ENCODE results near the gene GMPR2. TPM values are rescaled to one million over a fixed set of nuclear protein-coding genes. Genes with fewer than 3 reads are reported as not detected.

The GMPR2 gene
- total RNA-seq, 1 donor = 31.1 TPM

DNA sequence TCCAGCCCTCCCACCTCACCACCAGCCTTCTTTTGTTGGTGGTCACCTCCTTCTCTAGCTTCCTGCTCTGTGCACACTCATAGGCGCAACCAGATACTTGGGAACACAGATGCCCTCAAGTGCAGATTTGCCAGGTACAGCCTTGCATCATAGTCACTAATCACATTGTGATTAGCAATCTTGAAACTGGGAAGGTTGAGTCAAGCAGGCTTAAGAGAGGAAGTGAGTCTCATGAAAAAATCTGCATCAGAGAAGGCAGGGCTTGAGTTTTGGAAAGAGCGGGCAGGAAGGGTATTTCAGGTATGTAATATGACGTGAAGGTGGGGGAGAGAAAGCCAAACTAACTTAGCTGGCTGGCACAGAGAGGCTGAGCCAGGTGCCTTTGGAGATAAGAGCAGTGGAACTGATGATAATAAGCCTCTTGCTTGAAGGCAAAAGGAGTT, 41.4 kb downstream of the GMPR2 start:
- Histone ChIP-seq H3K4me1 (ENCODE audit: insufficient read depth, low read length) (peaks cover 82% of the 10 kb centered on the region), H3K9me3 (ENCODE audit: low read depth, low read length) (no peaks in the 10 kb centered on the region), H3K4me3 (ENCODE audit: low read length) (no peak overlapping the region), H3K27me3 (ENCODE audit: insufficient read depth, low read length) (no peaks in the 10 kb centered on the region)

DNA sequence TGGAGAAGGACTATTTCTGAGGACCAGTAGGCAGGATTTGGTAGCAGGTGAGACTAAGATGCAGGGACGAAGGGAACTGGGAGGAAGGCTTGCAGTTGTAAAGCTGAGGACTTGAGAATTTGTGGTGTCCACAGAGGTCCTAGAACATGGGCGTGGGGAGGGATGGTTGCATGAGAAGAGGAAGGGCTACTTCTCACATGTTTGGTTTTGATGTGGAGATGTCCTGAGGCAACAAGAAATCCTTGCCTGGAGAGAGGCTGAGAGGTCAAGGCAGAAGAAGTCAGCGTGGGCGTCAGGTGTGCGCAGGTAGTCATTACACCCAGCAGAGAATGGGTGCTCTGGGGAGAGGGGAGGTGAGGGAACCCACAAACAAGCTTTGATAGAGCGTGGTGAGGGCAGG, 44.3 kb downstream of the GMPR2 start:
- Histone ChIP-seq H3K4me3 (ENCODE audit: low read length) (no peak overlapping the region), H3K27me3 (ENCODE audit: insufficient read depth, low read length) (no peaks in the 10 kb centered on the region), H3K4me1 (ENCODE audit: insufficient read depth, low read length) (peaks cover 100% of the 10 kb centered on the region), H3K9me3 (ENCODE audit: low read depth, low read length) (no peaks in the 10 kb centered on the region)

DNA sequence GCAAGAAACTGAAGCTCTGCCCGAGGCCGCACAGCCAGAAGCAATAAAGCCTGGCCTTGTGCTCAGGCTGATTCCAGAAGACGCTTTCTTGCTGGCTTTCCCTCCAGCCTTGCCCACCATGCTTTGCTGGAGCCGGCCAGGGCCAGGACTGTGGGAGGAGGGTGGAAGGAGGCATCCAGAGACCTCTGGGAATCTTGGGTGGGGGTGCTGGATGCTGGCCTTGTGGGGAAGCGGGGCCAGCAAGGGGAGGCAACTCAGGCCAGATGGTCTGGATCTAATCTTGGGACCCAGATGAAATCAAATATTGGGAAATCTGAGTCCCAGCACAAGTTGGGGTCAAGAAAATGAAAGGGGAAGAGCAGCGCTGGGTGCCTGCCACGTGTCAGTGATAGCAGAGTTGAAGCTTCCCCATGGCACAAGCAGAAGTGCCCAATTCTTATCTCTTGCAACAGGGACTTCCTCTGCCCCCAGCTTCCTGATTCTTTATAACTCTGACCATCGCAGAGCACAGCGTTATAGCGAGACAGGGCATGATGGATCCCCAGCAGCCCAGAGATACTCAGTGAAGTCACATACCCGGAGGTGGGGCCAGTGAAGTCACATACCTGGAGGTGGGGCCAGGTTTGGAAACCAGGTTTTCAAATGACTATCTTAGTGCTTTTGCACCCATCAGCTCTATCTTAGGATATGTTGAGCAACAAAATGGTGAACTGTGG, 45.0 kb downstream of the GMPR2 start:
- H3K27me3 ChIP-seq (ENCODE audit: insufficient read depth, low read length) = no peaks in the 10 kb centered on the region
- H3K9me3 ChIP-seq (ENCODE audit: low read depth, low read length) = no peaks in the 10 kb centered on the region
- no peak overlapping the region for H3K4me3 ChIP-seq (ENCODE audit: low read length)
- H3K4me1 ChIP-seq (ENCODE audit: insufficient read depth, low read length) = peaks cover 100% of the 10 kb centered on the region

DNA sequence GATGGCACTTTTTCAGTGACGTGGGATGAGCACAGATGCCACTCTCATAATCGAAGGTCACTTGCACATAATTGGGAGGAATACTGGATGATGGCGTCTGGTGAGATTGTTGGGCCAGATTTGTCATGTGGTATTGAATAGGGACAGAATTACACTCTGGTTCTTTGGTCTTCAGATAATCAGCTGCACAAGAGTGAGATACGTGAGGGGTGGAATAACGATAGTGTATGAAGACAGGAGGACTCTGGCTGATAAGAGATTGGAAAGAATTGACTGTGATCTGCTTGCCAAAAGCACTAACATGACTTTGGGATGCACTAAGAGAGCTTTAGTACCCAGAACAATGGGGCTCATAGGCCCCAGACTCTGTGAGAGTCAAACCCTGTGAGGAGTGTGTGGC, 45.7 kb downstream of the GMPR2 start:
- Histone ChIP-seq H3K27me3 (ENCODE audit: insufficient read depth, low read length) (no peaks in the 10 kb centered on the region), H3K9me3 (ENCODE audit: low read depth, low read length) (no peaks in the 10 kb centered on the region), H3K4me3 (ENCODE audit: low read length) (no peak overlapping the region), H3K4me1 (ENCODE audit: insufficient read depth, low read length) (peaks cover 94% of the 10 kb centered on the region)

DNA sequence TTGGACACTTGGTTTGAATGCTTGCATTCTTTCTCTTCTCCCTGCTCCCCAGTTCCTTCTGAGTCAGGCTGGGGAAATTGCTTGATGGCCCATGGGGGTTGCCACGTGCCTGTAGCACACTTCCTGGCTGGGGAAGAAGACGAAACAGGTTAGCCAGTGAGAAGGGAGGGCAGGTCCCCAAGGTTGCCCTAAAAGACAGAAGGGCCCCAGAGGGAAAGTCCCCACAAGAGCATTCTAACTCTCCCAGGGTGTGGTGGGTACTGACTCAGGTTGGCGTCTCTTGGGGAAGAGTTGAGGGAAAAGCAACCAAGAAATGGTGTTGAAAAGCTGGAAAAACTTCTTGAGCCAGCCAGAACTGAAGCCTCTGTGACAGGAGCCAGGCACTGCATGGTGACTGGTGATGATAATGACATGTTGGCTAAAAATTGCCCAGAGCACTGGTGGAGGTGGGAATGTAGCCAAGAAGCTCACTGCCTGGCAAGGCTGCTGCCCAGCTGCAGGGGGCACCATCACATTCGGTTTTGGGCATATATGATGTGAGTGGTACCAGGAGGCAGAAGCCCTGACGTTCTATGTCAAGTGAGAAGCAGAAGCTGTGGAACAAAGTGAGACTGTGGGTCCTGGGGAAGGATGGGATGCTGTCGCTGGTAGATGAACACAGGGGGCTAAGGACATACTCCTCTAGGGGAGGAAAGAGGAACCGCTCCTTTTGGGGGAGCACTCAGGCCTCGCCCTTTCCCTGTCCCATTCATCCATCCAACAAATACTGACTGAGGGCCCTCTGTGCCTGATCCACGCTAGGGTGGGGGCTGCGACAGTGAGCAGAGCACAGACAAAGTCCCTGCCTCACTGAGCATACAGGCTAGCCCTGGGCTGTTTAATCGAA, 46.8 kb downstream of the GMPR2 start:
- Histone ChIP-seq H3K4me1 (ENCODE audit: insufficient read depth, low read length) (peaks cover 82% of the 10 kb centered on the region), H3K9me3 (ENCODE audit: low read depth, low read length) (no peaks in the 10 kb centered on the region), H3K4me3 (ENCODE audit: low read length) (no peak overlapping the region), H3K27me3 (ENCODE audit: insufficient read depth, low read length) (no peaks in the 10 kb centered on the region)

DNA sequence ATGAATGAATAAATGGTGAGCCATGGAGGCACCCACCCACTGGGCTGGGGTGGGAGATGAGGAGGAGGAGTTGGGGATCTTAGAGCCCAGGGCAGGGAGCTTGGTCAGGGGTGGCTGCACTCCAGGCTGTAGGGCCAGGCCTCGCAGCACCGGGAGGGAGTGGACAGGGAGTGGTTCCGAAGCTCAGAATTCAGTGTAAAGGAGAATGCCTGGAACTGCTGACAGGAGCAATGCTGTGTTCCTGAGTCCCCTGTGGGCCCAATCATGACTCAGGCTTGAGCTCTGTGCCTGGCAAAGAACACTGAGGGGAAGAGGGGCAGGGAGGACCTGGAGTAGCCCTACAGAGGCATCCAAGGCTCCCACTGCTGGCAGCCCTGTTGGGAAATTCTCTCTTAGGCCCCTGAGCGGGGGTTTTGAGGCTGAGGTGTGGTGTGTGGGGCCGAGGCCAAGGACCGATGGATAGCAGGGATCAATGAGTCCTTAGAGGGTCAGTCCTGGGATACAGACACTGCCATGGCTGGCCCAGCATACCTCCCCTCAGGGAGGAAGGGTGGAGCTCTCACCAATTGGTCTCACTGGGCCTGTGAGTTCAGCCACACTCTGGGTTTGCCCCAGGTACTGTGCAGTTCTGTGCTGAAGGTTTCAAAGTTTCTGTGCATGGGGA, 48.2 kb downstream of the GMPR2 start:
- H3K4me1 ChIP-seq (ENCODE audit: insufficient read depth, low read length) = peaks cover 69% of the 10 kb centered on the region
- no peak overlapping the region for H3K4me3 ChIP-seq (ENCODE audit: low read length)
- no peaks in the 10 kb centered on the region for H3K27me3 ChIP-seq (ENCODE audit: insufficient read depth, low read length)
- no peaks in the 10 kb centered on the region for H3K9me3 ChIP-seq (ENCODE audit: low read depth, low read length)

DNA sequence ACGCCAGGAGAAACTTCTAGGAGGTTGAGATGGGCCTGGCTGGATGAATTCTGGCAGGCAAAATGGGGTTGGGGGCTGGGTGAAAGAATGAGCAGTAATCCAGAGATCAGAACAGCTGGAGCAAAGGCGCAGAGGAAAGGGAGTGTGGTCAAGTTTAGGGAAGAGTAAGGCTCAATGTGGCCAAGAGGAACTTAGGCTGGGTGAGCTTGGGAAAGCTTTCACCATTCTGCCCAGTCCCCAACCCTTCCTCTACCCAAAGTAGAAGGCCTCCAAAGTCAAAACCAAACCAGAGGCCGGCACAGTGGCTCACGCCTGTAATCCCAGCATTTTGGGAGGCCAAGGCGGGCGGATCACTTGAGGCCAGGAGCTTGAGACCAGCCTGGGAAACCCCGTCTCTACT, 48.9 kb downstream of the GMPR2 start:
- peaks cover 62% of the 10 kb centered on the region for H3K4me1 ChIP-seq (ENCODE audit: insufficient read depth, low read length)
- no peak overlapping the region for H3K4me3 ChIP-seq (ENCODE audit: low read length)
- H3K27me3 ChIP-seq (ENCODE audit: insufficient read depth, low read length) = no peaks in the 10 kb centered on the region

DNA sequence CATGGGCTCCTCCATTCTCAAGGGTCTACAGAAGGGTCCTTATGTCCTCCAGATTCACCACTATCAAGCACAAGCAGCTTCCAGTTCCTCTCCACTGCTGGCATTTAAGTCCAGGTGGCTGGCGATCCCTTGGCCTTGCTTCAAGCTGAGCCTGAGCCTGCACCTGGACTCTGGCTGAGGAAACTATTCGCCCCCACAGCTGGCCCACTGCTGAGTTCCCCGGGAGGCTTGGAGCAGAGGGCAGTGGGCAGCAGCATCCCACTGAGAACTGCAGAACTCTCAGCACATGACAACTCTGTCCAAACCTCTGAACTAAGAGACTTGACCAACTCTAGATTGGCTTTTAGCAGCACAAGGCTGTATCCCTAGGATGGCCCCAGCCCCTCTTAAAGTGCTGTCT, 50.0 kb downstream of the GMPR2 start:
- no peaks in the 10 kb centered on the region for H3K27me3 ChIP-seq (ENCODE audit: insufficient read depth, low read length)
- H3K9me3 ChIP-seq (ENCODE audit: low read depth, low read length) = no peaks in the 10 kb centered on the region
- H3K4me1 ChIP-seq (ENCODE audit: insufficient read depth, low read length) = peaks cover 51% of the 10 kb centered on the region
- H3K4me3 ChIP-seq (ENCODE audit: low read length) = no peak overlapping the region

More for the DNA sequence above, 48.9 kb downstream of the GMPR2 start:
- H3K9me3 ChIP-seq (ENCODE audit: low read depth, low read length) = no peaks in the 10 kb centered on the region

DNA sequence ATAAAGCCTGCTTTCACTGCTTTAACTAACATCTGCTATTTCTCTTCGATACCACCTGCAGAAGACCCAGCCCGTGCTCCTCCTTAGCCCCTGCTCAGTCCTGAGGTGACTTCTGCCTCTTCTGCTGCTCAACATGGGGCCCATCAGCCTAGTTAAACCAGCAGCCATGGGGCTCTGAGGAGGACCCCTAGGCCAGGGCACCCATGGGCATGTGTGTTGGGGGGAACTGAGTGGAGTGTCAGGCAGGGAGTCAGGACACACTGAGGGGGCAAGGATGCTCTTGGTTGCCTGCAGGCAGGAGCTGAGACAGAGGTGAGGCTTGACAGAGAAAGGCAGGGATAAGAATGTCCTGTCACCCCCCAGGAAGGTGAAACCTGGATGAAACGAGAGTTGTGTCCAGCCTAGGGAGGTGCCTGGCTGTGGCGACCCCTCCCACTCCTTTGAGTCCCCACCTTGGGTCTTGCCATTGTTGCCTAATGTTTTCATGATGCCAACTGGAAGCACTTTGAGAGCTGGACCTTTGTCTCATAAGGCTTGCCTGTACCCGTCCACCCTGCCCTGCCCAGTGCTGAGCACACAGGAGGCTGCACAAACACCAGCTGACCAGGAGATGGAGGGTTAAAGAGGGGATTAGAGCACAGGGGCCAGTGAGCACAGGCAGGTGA, 51.2 kb downstream of the GMPR2 start:
- H3K27me3 ChIP-seq (ENCODE audit: insufficient read depth, low read length) = no peaks in the 10 kb centered on the region
- H3K9me3 ChIP-seq (ENCODE audit: low read depth, low read length) = no peaks in the 10 kb centered on the region
- H3K4me1 ChIP-seq (ENCODE audit: insufficient read depth, low read length) = peaks cover 39% of the 10 kb centered on the region
- H3K4me3 ChIP-seq (ENCODE audit: low read length) = no peak overlapping the region

DNA sequence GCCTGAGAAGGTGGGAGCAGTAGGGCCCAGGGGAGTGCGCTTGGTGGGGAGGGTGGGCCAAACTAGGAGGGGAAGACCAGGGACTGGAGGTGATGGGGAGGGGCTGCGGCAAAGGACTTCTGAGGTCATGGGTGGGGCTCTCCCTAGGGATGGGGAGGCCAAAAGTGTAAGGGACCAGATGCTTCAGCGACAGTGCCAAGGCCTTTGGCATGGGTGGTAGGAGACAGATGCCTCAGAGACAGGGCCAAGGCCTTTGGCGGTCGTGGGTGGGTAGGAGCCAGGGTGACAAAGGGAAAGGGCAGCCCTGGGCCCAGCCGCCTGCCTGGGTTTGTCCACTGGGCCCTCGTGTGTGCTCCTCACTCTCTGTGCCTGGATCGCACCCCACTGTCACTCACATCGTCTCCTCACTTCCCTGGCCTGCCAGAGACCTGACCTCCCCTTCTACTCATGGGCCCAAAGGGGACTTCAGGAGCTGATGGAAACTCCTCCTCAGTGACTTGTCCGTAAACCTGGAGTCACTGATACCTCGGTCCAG, 51.8 kb downstream of the GMPR2 start:
- Histone ChIP-seq H3K4me3 (ENCODE audit: low read length) (no peak overlapping the region), H3K4me1 (ENCODE audit: insufficient read depth, low read length) (peaks cover 32% of the 10 kb centered on the region), H3K27me3 (ENCODE audit: insufficient read depth, low read length) (no peaks in the 10 kb centered on the region), H3K9me3 (ENCODE audit: low read depth, low read length) (no peaks in the 10 kb centered on the region)

DNA sequence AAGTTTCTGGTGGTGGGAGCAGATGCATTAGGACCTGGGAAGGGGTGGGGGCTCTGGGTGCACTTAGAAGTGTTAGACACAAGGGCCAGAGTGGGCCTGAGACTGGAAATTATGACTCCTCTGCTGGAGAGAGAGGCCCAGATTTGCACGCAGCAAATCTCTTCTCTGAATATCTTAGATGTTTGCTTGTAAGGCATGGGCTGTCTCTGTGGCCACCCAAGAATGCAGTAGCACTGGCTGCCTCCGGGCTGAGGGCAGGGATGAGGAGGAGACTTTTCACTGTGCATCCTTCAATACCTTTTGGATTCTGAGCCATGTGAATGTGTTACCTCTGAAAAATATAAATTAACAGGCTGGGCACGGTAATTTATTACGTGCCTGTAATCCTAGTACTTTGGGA, 52.6 kb downstream of the GMPR2 start:
- peaks cover 24% of the 10 kb centered on the region for H3K4me1 ChIP-seq (ENCODE audit: insufficient read depth, low read length)

DNA sequence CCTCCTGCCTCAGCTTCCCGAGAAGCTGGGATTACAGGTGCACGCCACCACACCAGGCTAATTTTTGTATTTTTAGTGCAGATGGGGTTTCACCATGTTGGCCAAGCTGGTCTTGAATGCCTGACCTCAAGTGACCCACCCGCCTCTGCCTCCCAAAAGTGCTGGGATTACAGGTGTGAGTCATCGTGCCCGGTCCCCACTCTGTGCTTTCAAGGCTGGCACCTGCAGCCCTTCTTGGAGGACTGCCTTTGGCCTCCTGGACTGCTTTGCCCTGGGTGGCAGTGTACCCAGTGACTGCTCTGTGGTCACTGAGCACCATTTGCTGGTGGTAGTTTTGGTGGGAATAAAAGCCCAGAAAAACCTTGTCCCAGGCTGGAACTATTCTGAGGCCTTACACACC, 54.3 kb downstream of the GMPR2 start:
- H3K9me3 ChIP-seq (ENCODE audit: low read depth, low read length) = no peaks in the 10 kb centered on the region

More for the DNA sequence above, 52.6 kb downstream of the GMPR2 start:
- H3K9me3 ChIP-seq (ENCODE audit: low read depth, low read length) = no peaks in the 10 kb centered on the region
- H3K27me3 ChIP-seq (ENCODE audit: insufficient read depth, low read length) = no peaks in the 10 kb centered on the region
- H3K4me3 ChIP-seq (ENCODE audit: low read length) = no peak overlapping the region

More for the DNA sequence above, 54.3 kb downstream of the GMPR2 start:
- no peak overlapping the region for H3K4me3 ChIP-seq (ENCODE audit: low read length)
- H3K27me3 ChIP-seq (ENCODE audit: insufficient read depth, low read length) = no peaks in the 10 kb centered on the region
- H3K4me1 ChIP-seq (ENCODE audit: insufficient read depth, low read length) = peaks cover 8% of the 10 kb centered on the region
